Astrocyte (in vitro differentiated cells and primary cell): ENCODE measurements around the gene RAB4B. TPM values are rescaled to one million over a fixed set of nuclear protein-coding genes. Genes with fewer than 3 reads are reported as not detected.

Source experiments
- DNase-seq: peaks from one replicate; pipeline ENCODE4 v3.0.0-alpha.2; 2010; ENCODE audit warnings: low read depth
- FAIRE-seq: peaks from 2 replicates; lab custom pipeline; 2011; peaks lifted over from hg19 to GRCh38; lab: Jason Lieb, UNC
- H2AFZ ChIP-seq: 2 replicates; pipeline ENCODE4 v1.6.0; 2012; ENCODE audit warnings: low read depth, low read length, inconsistent platforms
- H3K27ac ChIP-seq: 2 replicates; pipeline ENCODE4 v1.5.1; 2011; ENCODE audit warnings: low read depth, low read length, inconsistent platforms
- H3K27me3 ChIP-seq: 2 replicates; pipeline ENCODE4 v1.6.0; 2011; ENCODE audit warnings: low read length, inconsistent platforms; ENCODE audit not compliant: insufficient read depth
- H3K36me3 ChIP-seq: 2 replicates; pipeline ENCODE4 v1.5.1; 2011; ENCODE audit warnings: low read length, inconsistent platforms; ENCODE audit not compliant: insufficient read depth
- H3K4me1 ChIP-seq: 2 replicates; pipeline ENCODE4 v1.5.1; 2011; ENCODE audit warnings: low read length, inconsistent platforms; ENCODE audit not compliant: insufficient read depth
- H3K4me2 ChIP-seq: 2 replicates; pipeline ENCODE4 v1.6.0; 2012; ENCODE audit warnings: low read length, inconsistent platforms
- H3K4me3 ChIP-seq: 2 replicates; pipeline ENCODE4 v1.5.1; 2011; ENCODE audit warnings: low read depth, mild to moderate bottlenecking, low read length, inconsistent platforms; ENCODE audit not compliant: insufficient read depth
- H3K79me2 ChIP-seq: 2 replicates; pipeline ENCODE4 v1.6.0; 2012; ENCODE audit warnings: mild to moderate bottlenecking, low read length, inconsistent platforms; ENCODE audit not compliant: insufficient read depth
- H3K9ac ChIP-seq: 2 replicates; pipeline ENCODE4 v1.6.0; 2012; ENCODE audit warnings: mild to moderate bottlenecking, low read length, inconsistent platforms
- H3K9me3 ChIP-seq: 2 replicates; pipeline ENCODE4 v1.5.1; 2012; ENCODE audit warnings: low read depth, mild to moderate bottlenecking, low read length, inconsistent platforms; ENCODE audit not compliant: insufficient read depth
- H4K20me1 ChIP-seq: 2 replicates; pipeline ENCODE4 v1.6.0; 2012; ENCODE audit warnings: low read length, inconsistent platforms; ENCODE audit not compliant: insufficient read depth
- H3K27ac Mint-ChIP-seq: one replicate; pipeline ENCODE4 v1.8.0; 2021; ENCODE audit warnings: mild to moderate bottlenecking, mixed read lengths; ENCODE audit not compliant: unreplicated experiment
- H3K27me3 Mint-ChIP-seq: one replicate; pipeline ENCODE4 v1.8.0; 2021; ENCODE audit warnings: low read depth, mixed read lengths; ENCODE audit not compliant: unreplicated experiment
- H3K36me3 Mint-ChIP-seq: one replicate; pipeline ENCODE4 v1.8.0; 2021; ENCODE audit warnings: low read depth, mixed read lengths; ENCODE audit not compliant: unreplicated experiment
- H3K4me1 Mint-ChIP-seq: one replicate; pipeline ENCODE4 v1.8.0; 2021; ENCODE audit warnings: low read depth, mixed read lengths; ENCODE audit not compliant: unreplicated experiment
- H3K4me3 Mint-ChIP-seq: one replicate; pipeline ENCODE4 v1.8.0; 2021; ENCODE audit warnings: mild to moderate bottlenecking, moderate library complexity, mixed read lengths; ENCODE audit not compliant: unreplicated experiment
- H3K9me3 Mint-ChIP-seq: one replicate; pipeline ENCODE4 v1.8.0; 2021; ENCODE audit warnings: mild to moderate bottlenecking, mixed read lengths; ENCODE audit not compliant: unreplicated experiment
- CTCF ChIP-seq: IDR thresholded peaks from 2 replicates; pipeline ENCODE4 v1.5.1; 2011; ENCODE audit warnings: low read depth, mild to moderate bottlenecking, inconsistent platforms, low read length, moderate library complexity; ENCODE audit not compliant: insufficient read depth
- EZH2 ChIP-seq: IDR thresholded peaks from 2 replicates; pipeline ENCODE4 v1.6.1; 2012; ENCODE audit warnings: mild to moderate bottlenecking, low read length, inconsistent platforms; ENCODE audit not compliant: insufficient read depth
- total RNA-seq: library from RNA; stranded (reverse); gene quantifications from 2 replicates; pipeline ENCODE4 v1.2.1, GENCODE V29; 2021

RAB4B gene
- total RNA-seq, 1 donor from 2014 or later, result 18.8 TPM

DNA sequence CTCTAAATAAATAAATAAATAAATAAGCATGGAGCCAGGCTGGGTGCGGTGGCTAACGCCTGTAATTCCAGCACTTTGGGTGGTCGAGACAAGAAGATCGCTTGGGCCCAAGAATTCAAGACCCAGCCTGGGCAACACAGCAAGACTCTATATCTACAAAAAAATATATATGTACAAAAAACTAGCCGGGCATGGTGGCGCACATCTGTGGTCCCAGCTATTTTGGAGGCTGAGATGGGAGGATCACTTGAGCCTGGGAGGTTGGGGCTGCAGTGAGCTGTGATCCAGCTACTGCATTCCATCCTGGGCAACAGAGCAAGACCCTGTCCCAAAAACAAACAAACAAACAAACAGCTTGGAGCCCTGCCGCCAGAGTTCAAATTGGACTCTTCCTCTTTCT is 30.5 kb upstream of the RAB4B start:
- no peaks in the 10 kb centered on the region for H3K27me3 Mint-ChIP-seq
- peaks cover 15% of the 10 kb centered on the region for H3K79me2 ChIP-seq
- no peaks in the 10 kb centered on the region for H3K36me3 ChIP-seq
- H3K27ac Mint-ChIP-seq, result no peak overlapping the region
- no peaks in the 10 kb centered on the region for H3K9me3 ChIP-seq
- peaks cover 15% of the 10 kb centered on the region for H3K4me1 Mint-ChIP-seq
- no peak overlapping the region for H3K27ac ChIP-seq
- no peak overlapping the region for H3K4me3 Mint-ChIP-seq
- H3K4me3 ChIP-seq, result no peak overlapping the region
- TF ChIP-seq CTCF (no peak), EZH2 (no peak)
- no peak overlapping the region for H3K4me2 ChIP-seq
- peaks cover 2% of the 10 kb centered on the region for H3K36me3 Mint-ChIP-seq
- no peak overlapping the region for H2AFZ ChIP-seq
- no peak overlapping the region for H3K9ac ChIP-seq
- peaks cover 18% of the 10 kb centered on the region for H3K4me1 ChIP-seq
- FAIRE-seq (no peak), DNase-seq (no peak)
- no peaks in the 10 kb centered on the region for H4K20me1 ChIP-seq
- no peaks in the 10 kb centered on the region for H3K9me3 Mint-ChIP-seq
- H3K27me3 ChIP-seq, result no peaks in the 10 kb centered on the region

DNA sequence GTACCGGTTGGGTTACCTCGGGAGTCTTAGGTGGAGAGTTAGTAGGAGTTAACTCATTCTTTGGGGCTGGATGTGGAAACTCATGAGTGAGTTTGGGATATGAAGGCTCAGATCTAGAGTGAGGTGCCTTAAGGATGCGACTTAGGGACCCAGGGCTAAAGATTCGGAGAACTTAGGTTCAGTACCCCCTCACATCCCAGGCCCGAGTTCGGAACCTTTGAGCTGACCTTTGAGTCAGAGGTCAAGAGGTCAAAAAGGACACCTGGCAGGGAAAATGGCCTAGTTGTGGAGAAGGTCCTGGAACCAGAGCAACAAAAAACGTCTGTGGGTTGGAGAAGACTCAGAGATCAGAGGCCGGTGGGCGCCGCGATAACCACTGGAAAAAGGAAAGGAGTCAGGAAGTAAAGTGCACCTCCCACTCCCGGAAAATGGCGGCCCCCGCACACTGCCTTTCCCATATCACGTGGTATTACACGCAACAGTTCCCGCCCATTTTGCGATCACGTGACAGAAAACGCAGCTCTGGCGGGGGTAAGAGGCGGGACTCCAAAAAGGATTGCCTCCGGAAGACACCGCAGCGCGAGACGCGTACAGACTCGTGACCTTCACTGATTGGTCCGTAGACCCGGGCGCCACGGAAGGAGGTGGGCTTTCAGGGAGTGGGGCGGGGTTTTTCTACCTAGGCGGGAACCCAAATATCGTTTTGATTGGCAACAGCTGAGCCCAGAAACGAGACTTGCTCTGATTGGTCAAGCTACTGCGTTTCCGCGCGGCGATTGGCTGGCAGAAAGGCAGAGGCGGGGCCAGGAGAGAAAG is 27.8 kb upstream of the RAB4B start, which contains the start of gene ACTMAP:
Gene ACTMAP, minus strand, starts transcription at position 420 of the 816 bp plus-strand sequence. CDS start 674 bp downstream, outside the sequence.
- Mint-ChIP-seq H3K27ac (peak within 1 kb of the TSS; percentile 99), H3K4me1 (peaks cover 24% of the 10 kb centered on the region), H3K27me3 (no peaks in the 10 kb centered on the region), H3K9me3 (no peaks in the 10 kb centered on the region), H3K4me3 (peak within 1 kb of the TSS; percentile 99), H3K36me3 (peaks cover 8% of the 10 kb centered on the region)
- peak; percentile 99 for DNase-seq
- no peak for FAIRE-seq
- Histone ChIP-seq H3K9ac (peak within 1 kb of the TSS; percentile 95), H3K27ac (peak within 1 kb of the TSS; percentile 98), H3K79me2 (peaks cover 41% of the 10 kb centered on the region), H3K4me3 (peak within 1 kb of the TSS; percentile 92), H3K36me3 (no peaks in the 10 kb centered on the region), H2AFZ (peak within 1 kb of the TSS; percentile 81), H3K4me2 (peak within 1 kb of the TSS; percentile 94), H3K9me3 (no peaks in the 10 kb centered on the region), H3K4me1 (peaks cover 21% of the 10 kb centered on the region), H3K27me3 (no peaks in the 10 kb centered on the region), H4K20me1 (peaks cover 13% of the 10 kb centered on the region)
- no peak for TF ChIP-seq EZH2
- no peak for TF ChIP-seq CTCF
